GM12891 (cell line): ENCODE results near the gene GNRH2.

Source experiments
- DNase-seq: peaks from one replicate; pipeline ENCODE4 v3.0.0; 2011; ENCODE audit warnings: low spot score; ENCODE audit not compliant: insufficient read length
- FAIRE-seq: peaks from 2 replicates; lab custom pipeline; 2011; peaks lifted over from hg19 to GRCh38; lab: Jason Lieb, UNC
- PAX5 ChIP-seq: IDR thresholded peaks from 2 replicates; pipeline ENCODE4 v1.6.1; 2011; ENCODE audit warnings: low read length, moderate library complexity, mild to moderate bottlenecking; ENCODE audit not compliant: insufficient read depth, severe bottlenecking
- POLR2A ChIP-seq: IDR thresholded peaks from 2 replicates; pipeline ENCODE4 v1.6.1; 2011; ENCODE audit warnings: low read depth, low read length, control low read depth
- POLR2AphosphoS5 ChIP-seq: IDR thresholded peaks from 2 replicates; pipeline ENCODE4 v1.6.1; 2011; ENCODE audit warnings: low read depth, low read length, control low read depth
- POU2F2 ChIP-seq: IDR thresholded peaks from 2 replicates; pipeline ENCODE4 v1.6.1; 2011; ENCODE audit warnings: low read depth, mild to moderate bottlenecking, control low read depth, low read length, moderate library complexity
- SPI1 ChIP-seq: IDR thresholded peaks from 2 replicates; pipeline ENCODE4 v1.6.1; 2011; ENCODE audit warnings: low read depth, low read length, control low read depth
- TAF1 ChIP-seq: IDR thresholded peaks from 2 replicates; pipeline ENCODE4 v1.6.1; 2011; ENCODE audit warnings: low read depth, low read length, control low read depth

The GNRH2 gene

DNA sequence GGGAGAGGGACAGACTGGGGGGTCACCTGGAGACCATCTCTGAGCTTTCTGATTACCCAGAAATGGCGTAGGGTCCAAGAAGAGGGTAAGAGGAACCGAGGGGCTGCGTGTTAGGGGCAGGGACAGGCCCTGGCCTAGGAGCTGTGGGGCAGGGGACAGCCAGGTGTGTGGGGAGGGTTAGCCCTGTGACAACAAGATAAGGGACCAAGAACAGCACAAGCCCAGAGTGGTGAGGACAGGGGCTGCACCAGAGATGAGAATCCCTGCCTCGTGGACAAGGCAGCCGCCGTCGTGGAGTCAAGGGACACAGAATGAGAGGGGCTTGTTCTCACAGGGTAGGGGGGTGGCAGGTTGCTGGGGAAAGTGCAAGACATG, 41.6 kb downstream of the GNRH2 start:
- FAIRE-seq, result no peak
- DNase-seq, result no peak
- TF ChIP-seq POLR2A, result no peak
- TF ChIP-seq TAF1, result no peak
- no peak for TF ChIP-seq SPI1
- TF ChIP-seq PAX5, result no peak
- TF ChIP-seq POLR2AphosphoS5, result no peak
- no peak for TF ChIP-seq POU2F2

DNA sequence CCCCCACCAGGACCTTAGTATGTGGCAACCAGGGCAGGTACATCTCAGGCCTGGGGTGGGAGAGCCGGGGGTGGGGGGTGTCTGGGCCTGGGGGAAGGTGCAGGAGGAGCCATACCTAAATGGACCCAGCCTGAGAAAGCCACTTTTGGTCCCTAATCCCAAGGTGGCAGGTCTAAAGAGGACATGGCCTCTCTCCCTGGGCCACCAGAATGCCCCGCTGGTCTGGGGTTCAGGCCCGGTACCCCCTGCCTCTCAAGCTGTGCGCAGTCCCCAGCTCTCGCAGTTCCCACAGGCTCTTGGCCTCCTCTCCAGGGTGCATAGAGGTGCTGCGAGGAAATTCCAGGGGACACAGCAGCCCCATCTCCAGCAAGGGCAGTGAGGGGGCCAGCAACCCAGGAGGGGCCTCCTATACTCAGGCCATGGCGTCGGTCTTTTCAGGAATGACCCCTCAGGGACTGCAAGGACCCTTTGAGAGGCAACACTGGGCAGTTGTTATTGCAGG, 42.2 kb downstream of the GNRH2 start:
- FAIRE-seq, result no peak
- TF ChIP-seq POLR2A, result no peak
- TF ChIP-seq TAF1, result no peak
- no peak for TF ChIP-seq SPI1
- no peak for TF ChIP-seq PAX5
- TF ChIP-seq POLR2AphosphoS5, result no peak
- no peak for TF ChIP-seq POU2F2
- no peak for DNase-seq

DNA sequence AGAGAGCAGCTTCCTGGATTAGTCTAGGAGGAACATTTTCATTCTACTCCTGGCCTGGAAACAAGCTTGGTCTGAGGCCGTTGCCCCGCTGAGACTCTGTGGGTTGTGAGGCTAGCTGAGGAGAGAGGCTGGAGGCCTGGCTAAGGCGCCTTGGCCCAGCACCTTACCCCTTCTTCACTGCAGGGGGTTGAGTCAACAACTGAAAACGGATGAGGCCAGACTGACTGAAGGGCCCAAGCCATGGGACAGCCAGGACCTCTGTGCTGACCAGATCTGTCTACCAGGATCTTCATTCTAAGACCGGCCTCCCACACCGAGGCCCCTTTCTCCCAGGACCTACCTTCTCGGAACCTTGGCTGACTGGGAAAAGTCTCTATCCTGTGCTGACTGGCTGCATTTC, 44.6 kb downstream of the GNRH2 start:
- TF ChIP-seq POU2F2 (no peak), PAX5 (no peak), POLR2A (no peak), POLR2AphosphoS5 (no peak), SPI1 (no peak), TAF1 (no peak)
- FAIRE-seq, result no peak
- DNase-seq, result no peak

DNA sequence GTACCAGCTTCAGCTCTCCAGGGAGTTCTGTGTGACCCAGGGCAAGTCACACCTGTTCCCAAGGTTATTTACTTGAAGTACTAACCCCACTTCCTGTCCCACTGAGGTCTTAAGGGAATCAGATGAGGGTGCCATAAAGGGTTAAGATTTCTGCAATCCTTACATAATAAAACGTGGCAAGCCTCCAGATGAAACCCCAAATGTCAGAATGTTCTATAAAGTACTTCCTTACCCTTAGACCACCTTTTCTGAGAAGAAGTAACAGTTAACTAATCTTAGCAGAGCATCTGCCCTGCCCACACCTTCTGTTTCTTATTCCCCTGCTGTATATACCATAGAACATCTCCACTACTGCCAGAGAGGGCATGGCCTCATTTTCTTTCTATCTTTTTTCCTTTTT, 47.1 kb downstream of the GNRH2 start:
- no peak for DNase-seq
- FAIRE-seq, result no peak
- no peak for TF ChIP-seq POLR2AphosphoS5
- TF ChIP-seq POU2F2, result no peak
- no peak for TF ChIP-seq SPI1
- TF ChIP-seq TAF1, result no peak
- TF ChIP-seq POLR2A, result no peak
- no peak for TF ChIP-seq PAX5

DNA sequence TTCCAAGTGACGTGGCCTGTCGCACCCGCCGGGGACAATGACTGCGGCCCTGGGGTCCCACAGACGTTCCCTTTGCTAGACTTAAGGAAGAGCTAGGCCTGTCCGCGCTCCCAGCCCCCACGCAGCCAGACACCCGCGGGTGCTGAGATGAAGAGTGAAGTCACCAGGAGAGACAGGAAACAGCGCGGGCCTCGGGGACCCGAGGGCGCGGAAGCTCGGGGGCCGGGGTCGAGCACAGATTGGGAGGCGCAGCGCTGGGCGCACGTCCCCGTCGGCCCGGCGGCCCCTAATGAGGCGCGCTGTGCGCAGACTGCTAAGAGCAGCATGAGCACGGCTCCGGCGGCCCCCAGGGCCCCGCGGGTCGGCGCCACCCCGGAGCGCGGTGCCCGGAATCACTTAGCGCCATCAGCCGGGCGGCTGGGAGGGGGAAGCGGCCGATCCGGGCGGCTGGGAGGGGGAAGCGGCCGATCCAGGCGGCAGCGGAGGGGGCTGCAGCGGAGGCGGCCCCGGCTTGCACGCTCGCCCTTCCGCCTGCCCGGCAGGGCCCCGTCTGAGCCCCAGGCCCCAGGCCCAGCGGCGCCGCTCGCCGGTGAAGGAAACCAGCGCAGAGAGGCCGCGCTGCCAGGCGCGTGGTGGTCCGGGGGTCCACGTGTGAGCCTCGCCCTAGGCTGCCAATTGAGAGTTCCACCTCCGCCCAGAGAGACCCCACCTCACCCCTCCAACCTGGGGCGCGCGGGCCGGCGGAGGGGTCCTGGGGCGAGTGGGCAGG, 49.4 kb downstream of the GNRH2 start:
- FAIRE-seq, result no peak
- no peak for DNase-seq
- TF ChIP-seq POLR2A (no peak), TAF1 (no peak), POU2F2 (no peak), POLR2AphosphoS5 (no peak), SPI1 (no peak), PAX5 (no peak)

DNA sequence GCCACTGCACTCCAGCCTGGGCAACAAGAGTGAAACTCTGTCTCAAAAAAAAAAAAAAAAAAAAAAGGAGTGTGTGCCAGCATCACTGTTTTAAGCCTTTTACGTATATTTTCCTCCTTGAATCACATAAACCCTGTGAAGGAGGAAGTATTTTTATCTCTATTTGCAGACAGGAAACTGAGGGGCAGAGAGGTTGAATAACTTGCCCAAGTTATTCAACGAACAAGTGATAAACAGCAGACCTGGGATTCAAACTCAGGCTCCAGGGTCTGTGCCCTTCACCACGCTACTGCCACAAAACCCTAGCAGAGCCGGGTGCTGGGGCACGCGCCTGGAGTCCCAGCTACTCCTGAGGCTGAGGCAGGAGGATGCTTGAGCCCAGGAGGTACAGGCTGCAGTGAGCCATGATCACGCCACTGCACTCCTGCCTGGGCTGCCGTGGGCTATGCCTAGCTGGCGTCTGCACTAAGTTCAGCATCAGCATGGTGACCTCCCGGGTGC, 50.5 kb downstream of the GNRH2 start:
- no peak for DNase-seq
- peak; percentile 71 for FAIRE-seq
- no peak for TF ChIP-seq POLR2AphosphoS5
- no peak for TF ChIP-seq TAF1
- no peak for TF ChIP-seq PAX5
- TF ChIP-seq POLR2A, result no peak
- no peak for TF ChIP-seq POU2F2
- no peak for TF ChIP-seq SPI1

DNA sequence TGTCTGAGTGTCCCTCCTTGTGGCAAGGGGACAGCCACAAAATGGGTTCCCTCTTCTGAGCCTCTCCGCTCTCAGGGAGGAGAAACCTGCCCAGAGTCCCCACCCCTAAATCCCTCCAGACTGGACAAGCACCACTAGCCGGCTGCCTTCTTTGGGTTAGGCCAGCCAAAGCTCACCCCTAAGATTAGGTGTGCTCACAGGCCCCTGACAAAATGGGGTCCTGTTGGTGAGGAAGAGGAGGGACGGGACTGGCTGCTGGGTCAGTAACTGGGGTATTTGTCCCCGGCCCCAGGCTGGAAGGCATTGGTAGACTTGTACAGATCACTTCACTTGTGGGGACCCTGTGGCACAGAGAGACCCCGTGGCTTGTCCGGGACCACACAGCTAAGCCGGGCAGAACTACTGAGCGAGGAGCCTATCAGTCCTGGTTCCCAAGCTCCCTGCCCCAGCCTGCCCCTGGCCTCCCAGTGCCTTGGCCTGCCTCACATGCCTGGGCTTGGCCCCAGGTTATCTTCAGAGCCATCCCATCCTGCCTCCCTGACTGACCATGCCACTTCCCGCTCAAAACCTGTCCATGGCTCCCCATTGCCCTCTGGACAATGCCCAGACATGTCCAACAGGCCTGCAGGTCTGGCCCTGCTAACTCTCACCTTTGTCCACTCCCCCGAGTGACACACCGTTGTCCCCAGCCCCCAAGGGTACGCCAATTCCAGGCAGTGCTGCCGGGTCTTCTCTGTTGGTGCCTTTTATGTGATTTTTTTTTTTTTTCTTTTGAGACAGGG, 51.6 kb downstream of the GNRH2 start:
- TF ChIP-seq TAF1 (no peak), POU2F2 (no peak), SPI1 (no peak), POLR2A (no peak), PAX5 (no peak), POLR2AphosphoS5 (no peak)
- DNase-seq (no peak), FAIRE-seq (no peak)
